ENCODE data around the gene UBN1. TPM values are rescaled to one million over a fixed set of nuclear protein-coding genes. Genes with fewer than 3 reads are reported as not detected.

Gene UBN1
- total RNA-seq, 1 donor from 2014 or later: 45.3 TPM

- peak; percentile 50 for FAIRE-seq
These were observed 35.5 kb downstream of the UBN1 start for GRCh38 chr16:4882633-4883285.

DNA sequence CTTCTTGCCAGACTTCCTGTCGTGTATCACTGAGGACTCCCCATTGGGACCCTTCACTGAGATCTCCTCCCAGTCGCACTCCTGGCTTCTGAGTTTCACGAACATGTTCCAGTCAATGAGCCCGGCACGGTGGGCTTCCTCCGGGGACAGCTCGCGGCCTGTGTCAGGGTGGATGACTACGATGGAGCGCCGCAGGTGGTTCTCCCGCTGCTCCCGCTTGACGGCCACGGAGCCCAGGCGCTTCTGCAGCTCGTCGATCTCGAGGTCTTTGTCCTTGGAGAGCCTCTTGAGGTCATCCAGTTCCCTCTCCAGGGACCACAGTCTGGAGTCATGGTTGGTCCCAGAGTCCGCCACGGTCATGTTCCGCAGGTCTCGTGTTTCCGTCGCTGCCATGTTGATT, 36.2 kb downstream of the UBN1 start:
- Histone ChIP-seq H4K20me1 (ENCODE audit: insufficient read depth, low read length) (peaks cover 64% of the 10 kb centered on the region), H3K4me3 (ENCODE audit: insufficient read depth, low read depth, low read length) (no peak overlapping the region), H3K4me1 (ENCODE audit: insufficient read depth, low read length) (peaks cover 20% of the 10 kb centered on the region), H3K9ac (ENCODE audit: low read length) (no peak overlapping the region), H3K36me3 (ENCODE audit: insufficient read depth, low read length) (peaks cover 37% of the 10 kb centered on the region), H3K4me2 (ENCODE audit: low read length) (no peak overlapping the region), H2AFZ (ENCODE audit: low read depth, low read length) (no peak overlapping the region), H3K27me3 (ENCODE audit: insufficient read depth, low read length) (no peaks in the 10 kb centered on the region), H3K9me3 (ENCODE audit: insufficient read depth, low read depth, low read length) (no peaks in the 10 kb centered on the region), H3K27ac (ENCODE audit: low read depth, low read length) (no peak overlapping the region), H3K79me2 (ENCODE audit: insufficient read depth, low read length) (no peaks in the 10 kb centered on the region)
- TF ChIP-seq EZH2 (IDR thresholded peaks at IDR 0.05; ENCODE audit: insufficient read depth, low read length) (no peak), CTCF (IDR thresholded peaks at IDR 0.05; ENCODE audit: insufficient read depth, low read depth, low read length) (no peak)
- H3K36me3 Mint-ChIP-seq (ENCODE audit: low read depth, unreplicated experiment): peaks cover 50% of the 10 kb centered on the region
- no peak overlapping the region for H3K4me3 Mint-ChIP-seq (ENCODE audit: unreplicated experiment)
- H3K27me3 Mint-ChIP-seq (ENCODE audit: low read depth, unreplicated experiment): no peaks in the 10 kb centered on the region
- FAIRE-seq: no peak
- H3K27ac Mint-ChIP-seq (ENCODE audit: unreplicated experiment): no peak overlapping the region
- no peaks in the 10 kb centered on the region for H3K9me3 Mint-ChIP-seq (ENCODE audit: unreplicated experiment)
- DNase-seq (ENCODE audit: low read depth): no peak
- H3K4me1 Mint-ChIP-seq (ENCODE audit: low read depth, unreplicated experiment): peaks cover 39% of the 10 kb centered on the region

More at GRCh38 chr16:4882633-4883285, 35.5 kb downstream of the UBN1 start:
- no peak for TF ChIP-seq EZH2 (IDR thresholded peaks at IDR 0.05; ENCODE audit: insufficient read depth, low read length)
- no peak for TF ChIP-seq CTCF (IDR thresholded peaks at IDR 0.05; ENCODE audit: insufficient read depth, low read depth, low read length)
- peak overlapping the region; percentile 42 for H3K27ac Mint-ChIP-seq (ENCODE audit: unreplicated experiment)
- no peaks in the 10 kb centered on the region for H3K9me3 Mint-ChIP-seq (ENCODE audit: unreplicated experiment)
- H3K27me3 ChIP-seq (ENCODE audit: insufficient read depth, low read length): no peaks in the 10 kb centered on the region
- H3K4me1 Mint-ChIP-seq (ENCODE audit: low read depth, unreplicated experiment): peaks cover 39% of the 10 kb centered on the region
- peak overlapping the region; percentile 58 for H3K4me3 Mint-ChIP-seq (ENCODE audit: unreplicated experiment)
- H3K27ac ChIP-seq (ENCODE audit: low read depth, low read length): peak overlapping the region; percentile 36
- H3K9ac ChIP-seq (ENCODE audit: low read length): no peak overlapping the region
- H4K20me1 ChIP-seq (ENCODE audit: insufficient read depth, low read length): peaks cover 63% of the 10 kb centered on the region
- H3K27me3 Mint-ChIP-seq (ENCODE audit: low read depth, unreplicated experiment): no peaks in the 10 kb centered on the region
- H3K36me3 ChIP-seq (ENCODE audit: insufficient read depth, low read length): peaks cover 44% of the 10 kb centered on the region
- no peak overlapping the region for H2AFZ ChIP-seq (ENCODE audit: low read depth, low read length)
- no peak overlapping the region for H3K4me3 ChIP-seq (ENCODE audit: insufficient read depth, low read depth, low read length)
- H3K36me3 Mint-ChIP-seq (ENCODE audit: low read depth, unreplicated experiment): peaks cover 43% of the 10 kb centered on the region
- peaks cover 20% of the 10 kb centered on the region for H3K4me1 ChIP-seq (ENCODE audit: insufficient read depth, low read length)
- H3K79me2 ChIP-seq (ENCODE audit: insufficient read depth, low read length): no peaks in the 10 kb centered on the region
- peak overlapping the region; percentile 75 for H3K4me2 ChIP-seq (ENCODE audit: low read length)
- H3K9me3 ChIP-seq (ENCODE audit: insufficient read depth, low read depth, low read length): no peaks in the 10 kb centered on the region
- peak; percentile 83 for DNase-seq (ENCODE audit: low read depth)

DNA sequence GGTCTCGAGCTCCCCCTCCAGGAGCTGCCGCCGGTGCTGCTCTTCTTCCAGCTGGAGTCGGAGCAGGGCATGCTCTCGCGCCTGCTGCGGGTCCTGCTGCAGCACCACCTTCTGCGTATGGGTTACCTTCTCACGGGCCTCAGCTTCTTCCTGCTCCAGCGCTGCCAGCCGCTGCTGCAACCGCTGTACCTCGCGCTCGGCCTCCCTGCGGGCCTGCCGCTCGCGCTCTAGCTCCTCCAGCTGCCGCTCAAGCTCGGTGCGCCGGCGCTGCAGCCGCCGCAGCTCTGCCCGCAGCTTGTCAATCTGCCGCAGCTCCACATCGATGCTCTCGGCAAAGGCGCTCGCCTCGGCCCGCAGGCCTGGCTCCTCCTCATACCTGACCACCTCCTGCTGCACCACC, 36.9 kb downstream of the UBN1 start:
- no peaks in the 10 kb centered on the region for H3K27me3 ChIP-seq (ENCODE audit: insufficient read depth, low read length)
- H3K79me2 ChIP-seq (ENCODE audit: insufficient read depth, low read length): no peaks in the 10 kb centered on the region
- H3K9me3 ChIP-seq (ENCODE audit: insufficient read depth, low read depth, low read length): no peaks in the 10 kb centered on the region
- H2AFZ ChIP-seq (ENCODE audit: low read depth, low read length): no peak overlapping the region
- H4K20me1 ChIP-seq (ENCODE audit: insufficient read depth, low read length): peaks cover 57% of the 10 kb centered on the region
- Mint-ChIP-seq H3K9me3 (ENCODE audit: unreplicated experiment) (no peaks in the 10 kb centered on the region), H3K4me1 (ENCODE audit: low read depth, unreplicated experiment) (peaks cover 39% of the 10 kb centered on the region), H3K27me3 (ENCODE audit: low read depth, unreplicated experiment) (no peaks in the 10 kb centered on the region), H3K36me3 (ENCODE audit: low read depth, unreplicated experiment) (peaks cover 48% of the 10 kb centered on the region), H3K27ac (ENCODE audit: unreplicated experiment) (no peak overlapping the region), H3K4me3 (ENCODE audit: unreplicated experiment) (peak overlapping the region; percentile 45)
- FAIRE-seq (no peak), DNase-seq (ENCODE audit: low read depth) (no peak)
- H3K4me2 ChIP-seq (ENCODE audit: low read length): no peak overlapping the region
- TF ChIP-seq CTCF (IDR thresholded peaks at IDR 0.05; ENCODE audit: insufficient read depth, low read depth, low read length) (no peak), EZH2 (IDR thresholded peaks at IDR 0.05; ENCODE audit: insufficient read depth, low read length) (no peak)
- no peak overlapping the region for H3K27ac ChIP-seq (ENCODE audit: low read depth, low read length)
- no peak overlapping the region for H3K4me3 ChIP-seq (ENCODE audit: insufficient read depth, low read depth, low read length)
- H3K36me3 ChIP-seq (ENCODE audit: insufficient read depth, low read length): peaks cover 32% of the 10 kb centered on the region
- H3K4me1 ChIP-seq (ENCODE audit: insufficient read depth, low read length): peaks cover 20% of the 10 kb centered on the region
- no peak overlapping the region for H3K9ac ChIP-seq (ENCODE audit: low read length)
